ENCODE measurements around the gene STX2.

DNA sequence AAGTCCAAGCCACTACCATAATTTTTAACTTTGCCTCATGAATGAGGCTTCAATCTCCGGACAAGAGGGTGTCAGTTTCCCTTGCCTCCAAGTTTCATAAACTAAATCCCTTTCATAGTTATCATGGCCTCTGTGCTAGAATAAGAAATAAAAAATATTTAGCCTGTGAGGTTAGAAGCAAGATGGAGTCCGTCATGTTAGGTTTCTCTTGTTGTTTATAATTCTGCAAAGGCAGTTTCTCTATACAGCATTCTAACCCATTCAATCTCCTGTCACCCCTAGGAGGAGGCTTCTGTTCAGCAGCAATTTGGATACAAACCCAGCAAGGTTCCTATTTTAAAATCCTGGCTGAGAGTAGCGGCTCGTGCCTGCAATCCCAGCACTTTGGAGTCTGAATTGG lies 17.0 kb upstream of the STX2 start:
- TF ChIP-seq, protein P1, sequence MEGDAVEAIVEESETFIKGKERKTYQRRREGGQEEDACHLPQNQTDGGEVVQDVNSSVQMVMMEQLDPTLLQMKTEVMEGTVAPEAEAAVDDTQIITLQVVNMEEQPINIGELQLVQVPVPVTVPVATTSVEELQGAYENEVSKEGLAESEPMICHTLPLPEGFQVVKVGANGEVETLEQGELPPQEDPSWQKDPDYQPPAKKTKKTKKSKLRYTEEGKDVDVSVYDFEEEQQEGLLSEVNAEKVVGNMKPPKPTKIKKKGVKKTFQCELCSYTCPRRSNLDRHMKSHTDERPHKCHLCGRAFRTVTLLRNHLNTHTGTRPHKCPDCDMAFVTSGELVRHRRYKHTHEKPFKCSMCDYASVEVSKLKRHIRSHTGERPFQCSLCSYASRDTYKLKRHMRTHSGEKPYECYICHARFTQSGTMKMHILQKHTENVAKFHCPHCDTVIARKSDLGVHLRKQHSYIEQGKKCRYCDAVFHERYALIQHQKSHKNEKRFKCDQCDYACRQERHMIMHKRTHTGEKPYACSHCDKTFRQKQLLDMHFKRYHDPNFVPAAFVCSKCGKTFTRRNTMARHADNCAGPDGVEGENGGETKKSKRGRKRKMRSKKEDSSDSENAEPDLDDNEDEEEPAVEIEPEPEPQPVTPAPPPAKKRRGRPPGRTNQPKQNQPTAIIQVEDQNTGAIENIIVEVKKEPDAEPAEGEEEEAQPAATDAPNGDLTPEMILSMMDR (IDR thresholded peaks at IDR 0.05): no peak
- no peak for TF ChIP-seq POLR2A (IDR thresholded peaks at IDR 0.05)

Measured in lower leg skin (tissue), 3 donors.